D721Med (cell line): ENCODE results near the gene NT5C.

Experiments used
- DNase-seq: peaks from one replicate; pipeline ENCODE4 v3.0.0; 2011; ENCODE audit warnings: low spot score; ENCODE audit not compliant: insufficient read length
- FAIRE-seq: peaks from 2 replicates; lab custom pipeline; 2011; peaks lifted over from hg19 to GRCh38; lab: Jason Lieb, UNC
- CTCF ChIP-seq: IDR thresholded peaks from 2 replicates; pipeline ENCODE4 v1.5.1; 2012; ENCODE audit warnings: mild to moderate bottlenecking, control low read depth; ENCODE audit not compliant: insufficient read depth; ENCODE audit errors: missing control alignments

NT5C gene

DNA sequence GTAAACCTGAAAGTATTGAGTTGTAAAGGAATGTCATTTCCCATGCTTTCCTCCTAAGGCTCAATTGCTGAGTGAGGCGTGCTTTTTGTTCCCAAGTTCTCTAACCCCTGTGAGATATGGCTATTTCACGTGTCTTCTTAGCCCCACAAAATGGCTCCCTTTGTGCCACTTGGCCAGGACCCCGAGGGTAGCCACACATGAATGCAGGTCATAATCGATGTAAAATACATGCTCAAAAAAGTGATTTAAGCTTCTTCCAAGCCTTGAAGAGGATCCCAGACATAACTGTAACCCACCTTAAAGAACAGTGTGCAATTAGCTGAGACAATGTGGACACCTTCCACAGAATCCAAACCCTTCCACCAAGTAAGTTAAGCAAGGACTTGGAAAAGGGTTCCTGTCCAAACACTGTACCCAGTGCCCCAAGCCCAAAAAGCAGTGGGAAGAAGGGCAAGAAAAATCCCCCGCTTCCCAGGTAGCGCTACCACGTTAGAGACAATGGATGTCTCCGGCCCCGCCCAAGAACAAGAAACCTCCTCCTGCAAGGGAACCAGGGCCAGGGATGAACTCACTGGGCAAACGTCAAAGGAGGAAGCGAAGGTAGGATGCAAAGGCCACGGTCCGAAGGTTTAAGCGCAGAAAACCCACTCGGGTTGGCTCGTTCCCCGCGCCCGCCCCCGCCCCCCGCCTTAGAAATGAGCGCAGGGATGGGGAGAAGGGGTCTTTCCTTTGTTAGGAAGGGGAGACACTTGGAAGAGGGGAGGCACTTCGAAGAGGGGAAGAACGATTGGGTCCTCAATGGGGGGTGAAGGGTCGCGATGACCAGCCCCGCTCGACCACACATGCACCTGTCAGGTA lies 21.6 kb upstream of the NT5C start:
- FAIRE-seq (no peak), DNase-seq (no peak)

GRCh38 chr17:75152523-75152921 lies 21.0 kb upstream of the NT5C start:
- DNase-seq (no peak), FAIRE-seq (no peak)
- no peak for TF ChIP-seq CTCF

More for the DNA sequence above, 21.6 kb upstream of the NT5C start:
- no peak for TF ChIP-seq CTCF

- DNase-seq: no peak
- no peak for TF ChIP-seq CTCF
- FAIRE-seq: no peak
Observed at GRCh38 chr17:75151930-75152329, 20.4 kb upstream of the NT5C start.

DNA sequence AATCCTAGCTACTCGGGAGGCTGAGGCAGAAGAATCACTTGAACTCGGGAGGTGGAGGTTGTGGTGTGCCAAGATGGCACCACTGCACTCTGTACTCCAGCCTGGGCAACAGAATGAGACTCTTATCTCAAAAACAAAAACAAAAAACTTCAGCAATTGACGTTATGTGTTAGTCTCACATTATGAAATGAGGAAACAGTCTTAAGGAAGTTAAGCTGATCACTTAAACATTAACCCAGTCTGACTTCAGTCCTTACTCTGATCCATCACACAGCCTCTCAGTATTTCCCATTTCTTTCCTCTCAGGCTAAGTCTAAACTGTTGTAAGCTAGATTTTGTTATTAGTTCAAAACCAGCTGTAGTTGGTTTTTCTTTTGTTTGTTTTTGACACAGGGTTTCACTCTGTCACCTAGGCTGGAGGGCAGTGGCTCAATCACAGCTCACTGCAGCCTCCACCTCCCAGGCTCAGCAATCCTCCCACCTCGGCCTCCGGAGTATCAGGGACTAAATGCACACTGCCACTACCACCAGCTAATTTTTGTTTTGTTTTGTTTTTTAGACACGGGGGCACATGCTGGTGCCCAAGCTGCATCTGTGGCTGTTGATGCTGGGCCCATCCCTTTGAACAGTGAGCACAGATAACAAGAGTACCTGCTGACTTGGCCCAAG lies 16.5 kb upstream of the NT5C start:
- FAIRE-seq: no peak
- no peak for TF ChIP-seq CTCF

DNA sequence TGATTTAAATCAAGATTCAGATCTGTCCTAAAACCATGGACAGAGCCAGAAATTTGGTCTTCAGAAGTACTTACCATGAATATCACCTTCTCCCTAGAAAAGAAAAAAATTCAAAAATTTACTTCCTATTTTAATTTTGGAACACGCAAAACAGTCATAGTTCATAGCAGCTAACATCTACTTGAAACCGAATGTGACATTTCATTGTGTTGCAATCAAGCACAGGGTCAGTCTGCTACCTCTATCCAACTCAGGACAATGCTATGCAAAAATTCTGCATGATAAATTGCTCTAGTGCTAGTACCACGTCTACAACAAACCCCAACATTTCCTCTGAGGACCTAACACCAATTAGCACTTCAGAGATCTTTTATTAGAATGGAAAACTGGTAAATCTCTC lies 15.1 kb upstream of the NT5C start:
- no peak for TF ChIP-seq CTCF
- no peak for FAIRE-seq
- DNase-seq: no peak

More for the DNA sequence above, 16.5 kb upstream of the NT5C start:
- no peak for DNase-seq

DNA sequence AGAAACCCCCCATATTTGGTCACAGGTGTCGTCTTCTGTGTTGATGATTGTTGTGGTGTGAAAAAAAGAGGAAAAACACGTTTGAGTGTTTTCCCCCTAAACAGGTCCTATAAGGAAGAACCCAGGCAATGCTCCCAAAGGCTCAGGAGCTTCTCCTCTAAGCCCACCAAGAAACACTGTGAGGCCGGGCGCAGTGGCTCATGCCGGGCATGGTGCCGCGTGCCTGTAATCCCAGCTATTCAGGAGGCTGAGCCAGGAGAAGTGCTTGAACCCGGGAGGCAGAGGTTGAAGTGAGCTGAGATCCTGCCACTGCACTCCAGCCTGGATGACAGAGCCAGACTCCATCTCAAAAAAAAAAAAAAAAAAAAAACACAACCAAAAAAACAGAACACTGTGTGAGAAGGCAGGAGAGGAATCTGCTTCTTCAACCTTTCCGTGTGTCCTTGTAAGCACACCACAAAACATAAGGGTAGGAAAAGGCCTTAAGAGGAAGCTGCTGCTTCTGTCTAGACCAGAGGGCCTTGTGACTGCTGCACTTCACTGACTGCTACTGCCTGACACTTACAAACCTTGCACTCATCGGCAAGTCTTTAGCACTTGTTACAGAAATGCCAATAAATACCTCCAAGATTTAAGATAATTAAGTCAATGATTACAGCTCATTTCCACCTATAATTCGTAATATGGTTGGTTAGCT lies 13.4 kb upstream of the NT5C start:
- FAIRE-seq (no peak), DNase-seq (no peak)
- no peak for TF ChIP-seq CTCF
